ENCODE measurements around the gene MAPKAP1. TPM values are rescaled to one million over a fixed set of nuclear protein-coding genes. Genes with fewer than 3 reads are reported as not detected.

The MAPKAP1 gene
- total RNA-seq, 1 donor from 2014 or later: 67.3 TPM

DNA sequence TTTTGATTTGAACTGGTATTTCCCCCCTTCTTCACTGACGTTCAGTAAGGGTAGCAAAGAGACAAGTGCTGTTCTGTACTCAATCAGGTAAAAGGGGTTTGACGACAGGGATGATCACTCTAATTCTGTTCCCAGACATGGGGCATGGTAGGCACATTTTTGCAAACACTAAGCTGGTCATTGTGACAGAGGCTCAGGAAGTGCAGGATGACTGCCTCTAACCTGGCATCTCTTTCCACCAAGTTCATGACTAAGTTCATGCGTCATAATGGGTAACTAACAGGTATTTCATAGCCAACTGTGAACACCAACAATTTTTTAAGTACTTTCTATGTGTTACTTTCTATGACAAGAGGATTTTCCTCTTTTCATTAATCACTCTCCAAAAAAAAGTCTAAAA is 166.5 kb downstream of the MAPKAP1 start:
- Mint-ChIP-seq H3K4me1 (ENCODE audit: unreplicated experiment) (peaks cover 45% of the 10 kb centered on the region), H3K36me3 (peaks cover 10% of the 10 kb centered on the region), H3K9me3 (peaks cover 5% of the 10 kb centered on the region), H3K4me3 (no peak overlapping the region), H3K27ac (no peak overlapping the region), H3K27me3 (no peaks in the 10 kb centered on the region)
- no peak for DNase-seq (ENCODE audit: extremely low spot score, unreplicated experiment)
- TF ChIP-seq, protein P1, sequence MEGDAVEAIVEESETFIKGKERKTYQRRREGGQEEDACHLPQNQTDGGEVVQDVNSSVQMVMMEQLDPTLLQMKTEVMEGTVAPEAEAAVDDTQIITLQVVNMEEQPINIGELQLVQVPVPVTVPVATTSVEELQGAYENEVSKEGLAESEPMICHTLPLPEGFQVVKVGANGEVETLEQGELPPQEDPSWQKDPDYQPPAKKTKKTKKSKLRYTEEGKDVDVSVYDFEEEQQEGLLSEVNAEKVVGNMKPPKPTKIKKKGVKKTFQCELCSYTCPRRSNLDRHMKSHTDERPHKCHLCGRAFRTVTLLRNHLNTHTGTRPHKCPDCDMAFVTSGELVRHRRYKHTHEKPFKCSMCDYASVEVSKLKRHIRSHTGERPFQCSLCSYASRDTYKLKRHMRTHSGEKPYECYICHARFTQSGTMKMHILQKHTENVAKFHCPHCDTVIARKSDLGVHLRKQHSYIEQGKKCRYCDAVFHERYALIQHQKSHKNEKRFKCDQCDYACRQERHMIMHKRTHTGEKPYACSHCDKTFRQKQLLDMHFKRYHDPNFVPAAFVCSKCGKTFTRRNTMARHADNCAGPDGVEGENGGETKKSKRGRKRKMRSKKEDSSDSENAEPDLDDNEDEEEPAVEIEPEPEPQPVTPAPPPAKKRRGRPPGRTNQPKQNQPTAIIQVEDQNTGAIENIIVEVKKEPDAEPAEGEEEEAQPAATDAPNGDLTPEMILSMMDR (conservative IDR thresholded peaks at IDR 0.05): no peak

DNA sequence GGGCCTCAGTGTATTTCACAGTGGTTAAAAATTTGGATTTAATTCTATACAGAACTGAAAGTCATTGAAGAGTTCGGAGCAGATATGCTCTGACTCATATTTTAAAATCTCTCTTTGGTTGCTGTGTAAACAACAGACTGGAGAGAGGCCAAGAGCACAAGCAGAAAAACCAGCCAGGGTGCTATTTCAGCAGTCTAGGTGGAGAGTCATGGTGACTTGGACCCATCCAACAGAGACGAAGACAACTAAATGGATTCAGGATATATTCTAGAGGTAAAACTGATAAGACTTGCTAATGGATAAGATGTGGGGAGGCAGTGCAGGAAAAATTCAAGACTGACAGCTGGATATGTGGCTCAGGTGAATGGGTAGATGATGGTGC is 168.9 kb downstream of the MAPKAP1 start:
- TF ChIP-seq, protein P1 (conservative IDR thresholded peaks at IDR 0.05): no peak
- Mint-ChIP-seq H3K4me3 (peak overlapping the region; percentile 70), H3K9me3 (peaks cover 5% of the 10 kb centered on the region), H3K27me3 (no peaks in the 10 kb centered on the region), H3K27ac (peak overlapping the region; percentile 71), H3K36me3 (peaks cover 10% of the 10 kb centered on the region), H3K4me1 (ENCODE audit: unreplicated experiment) (peaks cover 41% of the 10 kb centered on the region)
- DNase-seq (ENCODE audit: extremely low spot score, unreplicated experiment): no peak

DNA sequence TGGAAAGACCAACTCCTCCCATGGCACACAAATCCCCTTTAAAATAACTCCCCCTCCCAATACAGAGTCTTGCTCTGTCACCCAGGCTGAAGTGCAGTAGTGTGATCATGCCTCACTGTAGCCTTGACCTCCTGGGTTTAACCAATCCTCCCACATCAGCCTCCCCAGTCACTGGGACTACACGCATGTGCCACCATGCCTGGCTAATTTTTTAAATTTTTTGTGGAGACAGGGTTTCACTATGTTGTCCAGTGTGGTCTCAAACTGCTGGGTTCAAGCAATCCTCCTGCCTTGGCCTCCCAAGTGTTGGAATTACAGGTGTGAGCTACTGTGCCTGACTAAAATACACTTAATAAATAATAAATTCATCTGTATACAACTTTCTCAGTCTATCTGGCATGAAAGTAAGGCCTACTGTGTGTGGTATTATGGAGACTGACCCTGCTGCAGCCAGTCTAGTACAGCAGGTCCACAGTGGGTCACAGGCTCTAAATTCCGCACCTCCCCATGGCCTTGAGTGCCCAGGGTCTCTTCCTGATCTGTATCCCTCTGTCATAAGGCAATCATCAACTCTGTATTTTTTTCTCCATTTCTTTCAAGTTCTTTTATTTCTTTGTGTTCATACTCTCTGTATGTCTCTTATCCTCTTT is 169.4 kb downstream of the MAPKAP1 start:
- peak overlapping the region; percentile 71 for H3K27ac Mint-ChIP-seq
- H3K9me3 Mint-ChIP-seq: peaks cover 5% of the 10 kb centered on the region
- TF ChIP-seq, protein P1 (conservative IDR thresholded peaks at IDR 0.05): no peak
- peaks cover 5% of the 10 kb centered on the region for H3K36me3 Mint-ChIP-seq
- H3K4me1 Mint-ChIP-seq (ENCODE audit: unreplicated experiment): peaks cover 36% of the 10 kb centered on the region
- no peak for DNase-seq (ENCODE audit: extremely low spot score, unreplicated experiment)
- no peaks in the 10 kb centered on the region for H3K27me3 Mint-ChIP-seq
- peak overlapping the region; percentile 70 for H3K4me3 Mint-ChIP-seq

DNA sequence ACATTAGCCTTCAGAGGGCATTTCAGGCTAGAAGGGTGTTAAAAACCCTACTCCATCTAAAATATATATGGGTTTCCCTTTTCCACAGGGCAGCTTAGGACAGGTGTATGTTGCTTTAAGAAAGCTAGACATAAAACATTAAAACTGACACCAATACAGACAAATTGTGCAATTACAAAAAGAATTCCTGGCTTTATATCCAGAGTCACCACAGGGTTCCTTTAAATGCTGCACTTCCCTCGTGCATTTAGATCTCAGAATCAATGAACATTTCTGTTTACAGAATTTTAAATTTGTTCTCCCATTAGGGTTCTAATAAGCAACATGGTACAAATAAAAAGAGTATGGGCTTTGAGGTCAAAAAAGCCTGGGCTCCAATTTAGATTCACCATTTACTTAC is 170.2 kb downstream of the MAPKAP1 start:
- no peak for DNase-seq (ENCODE audit: extremely low spot score, unreplicated experiment)
- Mint-ChIP-seq H3K27me3 (no peaks in the 10 kb centered on the region), H3K27ac (no peak overlapping the region), H3K9me3 (peaks cover 5% of the 10 kb centered on the region), H3K4me3 (no peak overlapping the region), H3K36me3 (peaks cover 7% of the 10 kb centered on the region), H3K4me1 (ENCODE audit: unreplicated experiment) (peaks cover 35% of the 10 kb centered on the region)
- TF ChIP-seq, protein P1 (conservative IDR thresholded peaks at IDR 0.05): no peak

DNA sequence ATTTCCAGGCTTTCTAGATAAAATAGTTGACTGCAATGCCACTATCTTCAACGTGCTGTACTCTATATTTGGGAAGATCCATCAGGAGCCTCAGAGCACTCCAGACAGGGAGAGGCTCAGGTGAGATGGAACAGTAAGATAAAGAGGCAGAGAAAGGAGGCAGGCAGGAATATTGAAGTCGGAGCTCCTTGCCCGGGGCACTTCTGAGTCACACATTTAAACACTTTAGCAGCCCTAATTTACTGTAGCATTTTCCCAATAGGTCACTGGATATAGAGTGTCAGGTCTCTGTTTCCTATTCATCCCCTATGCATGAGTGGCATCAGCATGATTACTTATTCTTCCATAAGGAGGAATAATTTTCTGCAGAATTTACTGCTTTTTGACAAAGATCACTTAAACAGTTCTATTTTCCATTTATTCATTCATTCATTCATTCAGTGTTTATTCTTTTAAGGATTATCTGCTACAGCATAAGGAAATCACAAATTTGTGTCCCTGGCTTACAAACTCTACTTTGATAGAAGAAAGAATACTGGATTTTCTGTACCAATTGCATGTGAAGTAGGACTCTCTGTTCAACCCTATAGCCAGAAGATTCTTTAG is 170.7 kb downstream of the MAPKAP1 start:
- Mint-ChIP-seq H3K9me3 (peaks cover 5% of the 10 kb centered on the region), H3K4me3 (no peak overlapping the region), H3K27me3 (no peaks in the 10 kb centered on the region), H3K36me3 (peaks cover 7% of the 10 kb centered on the region), H3K27ac (no peak overlapping the region), H3K4me1 (ENCODE audit: unreplicated experiment) (peaks cover 30% of the 10 kb centered on the region)
- TF ChIP-seq, protein P1 (conservative IDR thresholded peaks at IDR 0.05): no peak
- no peak for DNase-seq (ENCODE audit: extremely low spot score, unreplicated experiment)

All from type B pancreatic cell (in vitro differentiated cells).